SH-SY5Y (cell line): ENCODE data around the gene ATP9A.

Experiments
- GATA2 ChIP-seq: IDR thresholded peaks from 2 replicates; pipeline ENCODE4 v1.6.1; 2011; ENCODE audit warnings: mild to moderate bottlenecking, low read depth, low read length
- GATA3 ChIP-seq: IDR thresholded peaks from 2 replicates; pipeline ENCODE4 v1.6.1; 2011; ENCODE audit warnings: low read depth, mild to moderate bottlenecking, low read length, moderate library complexity

DNA sequence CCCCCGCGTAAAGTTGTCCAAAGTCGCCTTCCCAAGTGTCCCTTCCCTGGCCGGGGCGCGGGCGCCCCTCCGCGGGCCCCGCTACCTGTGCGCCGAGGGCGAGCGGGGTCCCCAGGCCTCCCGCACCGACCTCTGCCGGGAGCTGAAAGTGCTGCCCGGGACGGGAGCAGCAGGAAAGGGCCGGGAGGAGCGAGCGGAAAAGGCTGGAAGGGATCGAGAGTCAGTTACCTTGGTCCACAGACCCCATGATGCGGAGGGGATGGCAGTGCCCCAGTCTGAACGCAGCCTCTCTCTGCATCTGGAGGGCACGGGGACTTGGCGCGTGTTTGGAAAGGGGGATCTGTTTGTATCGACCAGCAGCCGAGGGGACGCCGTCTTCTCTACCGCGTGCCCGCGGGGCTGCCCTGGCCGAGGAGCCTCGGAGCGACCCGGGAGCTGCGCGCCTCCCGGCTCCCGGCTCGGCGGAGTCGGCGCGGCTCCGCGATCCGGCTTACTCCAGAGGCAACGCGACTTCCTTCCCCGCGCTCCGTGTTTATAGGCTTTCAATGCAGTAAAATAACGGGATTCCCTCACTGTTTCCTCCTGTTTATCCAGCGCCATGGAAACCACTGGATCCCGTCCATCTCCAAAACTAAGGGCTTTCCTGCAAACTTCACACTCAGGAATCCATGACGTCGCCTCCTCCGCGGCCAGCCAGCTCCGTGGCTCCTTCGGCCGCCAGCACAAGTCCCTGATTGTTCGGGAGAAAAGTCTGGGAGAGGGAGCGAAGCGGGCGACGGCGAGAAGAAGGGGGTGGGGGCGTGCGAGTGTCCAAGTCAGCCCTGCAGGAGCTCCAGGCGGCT is 205.6 kb downstream of the ATP9A start:
- no peak for TF ChIP-seq GATA2
- TF ChIP-seq GATA3, result no peak
